ENCODE measurements around the gene CDADC1. TPM values are rescaled to one million over a fixed set of nuclear protein-coding genes. Genes with fewer than 3 reads are reported as not detected.

Gene CDADC1
- 16.5 TPM for polyA plus RNA-seq (ENCODE audit: insufficient read length)
- long read RNA-seq, donor 1, partial matches to known transcripts: 5 of 6 reads
- long read RNA-seq, donor 1, other reads (novel, unspliced or antisense): 0 of 6 reads
- long read RNA-seq, donor 2, partial matches to known transcripts: 0 of 2 reads
- long read RNA-seq, donor 2, other reads (novel, unspliced or antisense): 0 of 2 reads
- long read RNA-seq, donor 3, partial matches to known transcripts: 0 of 2 reads
- long read RNA-seq, donor 3, other reads (novel, unspliced or antisense): 0 of 2 reads
- long read RNA-seq, donor 4: 0 reads
- long read RNA-seq, donor 5, transcript CDADC1-203 (5 exons, 677 nt): major isoform, 5 of 10 reads
- long read RNA-seq, donor 5, partial matches to known transcripts: 5 of 10 reads
- long read RNA-seq, donor 5, other reads (novel, unspliced or antisense): 0 of 10 reads
- long read RNA-seq, donor 6, partial matches to known transcripts: 0 of 2 reads
- long read RNA-seq, donor 6, other reads (novel, unspliced or antisense): 0 of 2 reads
- long read RNA-seq, donor 7, partial matches to known transcripts: 7 of 8 reads
- long read RNA-seq, donor 7, other reads (novel, unspliced or antisense): 0 of 8 reads
- long read RNA-seq, donor 8, partial matches to known transcripts: 0 of 2 reads
- long read RNA-seq, donor 8, other reads (novel, unspliced or antisense): 0 of 2 reads

DNA sequence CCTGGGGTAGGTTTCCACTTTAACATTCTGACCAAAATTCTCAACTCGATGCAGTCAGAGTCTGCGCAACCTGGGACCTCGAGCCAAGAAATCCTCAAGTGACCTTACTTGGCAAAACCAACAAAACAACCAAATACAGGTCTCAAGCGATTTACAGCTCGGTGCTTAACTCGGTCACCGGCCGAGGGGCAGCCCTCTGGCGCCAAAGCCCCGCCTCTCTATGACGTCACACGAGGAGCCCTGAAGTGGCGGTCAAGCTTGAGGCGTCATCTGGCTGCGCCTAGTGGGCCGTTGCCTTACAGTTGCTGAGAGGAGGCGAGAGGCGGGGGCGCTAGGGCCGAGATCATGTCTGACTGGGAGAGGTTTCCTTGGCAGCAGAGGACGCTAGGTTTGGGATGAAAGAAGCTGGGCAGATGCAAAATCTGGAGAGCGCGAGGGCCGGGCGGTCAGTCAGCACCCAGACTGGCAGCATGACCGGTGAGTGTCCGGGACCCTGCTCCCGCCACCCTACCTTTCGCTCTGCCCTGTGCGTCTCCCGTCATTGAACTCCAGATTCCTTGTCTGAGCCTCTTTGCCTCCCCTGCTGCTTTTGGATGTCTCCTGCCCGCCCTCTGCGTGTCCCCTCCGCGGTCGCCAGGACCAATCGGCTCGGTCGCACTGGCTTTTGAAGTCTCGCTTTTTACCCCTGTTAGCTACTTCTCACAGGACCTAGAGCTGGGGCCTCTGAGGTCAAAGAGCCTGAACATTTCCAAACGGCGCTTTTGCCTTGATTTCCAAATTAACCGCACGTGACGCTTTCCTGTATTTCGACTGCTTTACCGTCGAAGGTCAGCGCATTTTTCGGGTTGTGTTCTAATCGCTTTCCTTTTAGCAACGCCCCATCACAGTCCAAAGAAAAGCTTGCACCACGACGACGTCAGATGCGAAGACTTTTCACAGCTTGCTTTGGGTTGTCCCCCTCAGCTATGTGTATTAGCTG is at the start of gene CDADC1:
Gene CDADC1 (plus strand): TSS at position 283 of the 979 bp plus-strand sequence. CDS start 113 bp downstream, at position 396.
- DNase-seq: peak; percentile 97

DNA sequence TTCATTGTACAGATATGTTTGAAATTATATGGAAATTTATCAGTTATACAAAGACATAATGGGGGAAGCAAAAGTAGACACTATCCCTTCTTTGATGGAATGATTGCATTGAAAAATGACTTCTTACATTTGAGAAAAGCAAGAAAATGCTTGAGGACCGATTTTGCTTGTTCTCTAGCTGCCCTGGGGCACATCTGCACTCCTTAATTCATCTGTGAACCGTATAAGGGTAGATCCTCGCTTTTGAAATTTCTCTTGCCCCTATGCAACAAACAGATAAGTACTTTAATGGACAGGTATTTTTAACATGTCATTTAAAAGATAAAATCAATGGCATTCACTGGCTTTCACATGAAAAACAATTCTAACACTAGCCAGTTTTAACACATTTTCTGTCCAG is 41.1 kb upstream of the CDADC1 start:
- DNase-seq: no peak

DNA sequence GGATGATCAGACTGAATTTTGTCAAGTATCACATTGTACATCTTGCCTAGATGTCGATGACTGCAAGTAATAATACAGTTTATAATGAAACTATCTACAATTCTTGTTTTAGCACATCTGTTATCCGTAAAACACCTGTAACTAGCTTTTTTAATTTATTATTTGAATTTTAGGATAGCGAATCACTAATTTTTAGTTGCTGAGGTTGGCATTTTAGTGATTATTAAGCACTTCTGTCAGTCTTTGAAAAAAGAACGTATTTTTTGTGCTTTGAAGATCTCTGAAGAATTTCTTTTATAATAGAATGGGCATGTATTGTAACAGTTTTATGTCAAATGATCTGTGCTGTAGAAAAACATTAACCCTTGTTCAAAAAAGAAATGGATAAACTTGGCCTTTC is 39.1 kb upstream of the CDADC1 start:
- DNase-seq: no peak

DNA sequence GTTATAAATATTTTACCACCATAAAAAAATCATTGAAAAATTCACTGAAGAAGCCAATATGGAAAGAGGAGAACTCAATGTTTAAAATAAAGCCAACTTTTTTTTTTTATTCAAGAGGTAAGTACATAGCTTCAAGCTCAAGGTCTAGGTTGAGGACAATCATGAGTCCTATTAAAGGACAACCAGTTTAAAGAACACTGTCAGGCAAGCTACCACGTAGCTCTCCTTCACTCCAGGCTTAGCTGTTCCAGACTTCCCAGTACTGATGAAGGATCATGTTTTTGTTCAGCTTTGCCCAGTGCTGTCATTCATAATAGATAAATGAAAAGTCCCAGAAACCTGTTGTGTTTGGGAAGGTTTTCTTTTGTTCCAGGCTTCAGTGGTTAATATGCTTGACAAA is 37.6 kb upstream of the CDADC1 start:
- DNase-seq: no peak

DNA sequence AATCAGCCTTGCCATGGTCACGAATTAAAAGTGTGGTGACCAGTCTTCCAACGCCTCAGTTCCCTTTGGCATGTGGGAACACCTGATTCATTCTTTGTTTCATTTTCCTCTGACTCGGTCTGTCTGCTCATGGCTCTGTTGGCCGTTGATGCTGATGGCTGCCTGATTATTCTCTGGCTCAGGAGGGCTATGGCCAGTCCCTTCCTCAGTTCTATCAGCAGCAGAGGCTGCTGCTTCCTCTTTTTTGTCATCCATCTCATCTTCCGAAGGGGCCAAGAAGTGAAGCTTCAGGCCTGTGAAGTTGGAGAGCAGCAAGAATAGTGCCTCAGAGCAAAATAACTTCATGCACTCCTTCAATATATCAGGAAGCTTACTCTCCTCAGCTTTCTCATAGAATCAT is 37.1 kb upstream of the CDADC1 start:
- DNase-seq: no peak

DNA sequence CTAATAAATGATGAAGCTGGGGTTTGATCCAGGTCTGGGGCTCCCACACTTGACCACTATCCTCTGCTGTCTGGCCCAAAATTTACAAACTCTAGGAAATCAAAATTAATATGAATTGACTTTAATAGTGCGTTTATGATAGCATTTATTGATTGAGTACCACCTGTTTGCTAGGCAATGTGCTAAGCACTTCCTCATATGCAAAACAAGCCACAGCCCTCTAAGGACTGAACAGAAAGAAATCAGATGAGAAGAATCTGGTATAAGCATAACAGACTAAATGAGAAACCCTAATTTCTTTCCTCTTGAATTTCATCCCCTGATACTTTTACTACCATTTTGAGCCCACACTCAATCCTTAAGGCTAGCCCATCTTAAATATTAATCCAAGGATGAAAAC is 34.2 kb upstream of the CDADC1 start:
- DNase-seq: no peak

DNA sequence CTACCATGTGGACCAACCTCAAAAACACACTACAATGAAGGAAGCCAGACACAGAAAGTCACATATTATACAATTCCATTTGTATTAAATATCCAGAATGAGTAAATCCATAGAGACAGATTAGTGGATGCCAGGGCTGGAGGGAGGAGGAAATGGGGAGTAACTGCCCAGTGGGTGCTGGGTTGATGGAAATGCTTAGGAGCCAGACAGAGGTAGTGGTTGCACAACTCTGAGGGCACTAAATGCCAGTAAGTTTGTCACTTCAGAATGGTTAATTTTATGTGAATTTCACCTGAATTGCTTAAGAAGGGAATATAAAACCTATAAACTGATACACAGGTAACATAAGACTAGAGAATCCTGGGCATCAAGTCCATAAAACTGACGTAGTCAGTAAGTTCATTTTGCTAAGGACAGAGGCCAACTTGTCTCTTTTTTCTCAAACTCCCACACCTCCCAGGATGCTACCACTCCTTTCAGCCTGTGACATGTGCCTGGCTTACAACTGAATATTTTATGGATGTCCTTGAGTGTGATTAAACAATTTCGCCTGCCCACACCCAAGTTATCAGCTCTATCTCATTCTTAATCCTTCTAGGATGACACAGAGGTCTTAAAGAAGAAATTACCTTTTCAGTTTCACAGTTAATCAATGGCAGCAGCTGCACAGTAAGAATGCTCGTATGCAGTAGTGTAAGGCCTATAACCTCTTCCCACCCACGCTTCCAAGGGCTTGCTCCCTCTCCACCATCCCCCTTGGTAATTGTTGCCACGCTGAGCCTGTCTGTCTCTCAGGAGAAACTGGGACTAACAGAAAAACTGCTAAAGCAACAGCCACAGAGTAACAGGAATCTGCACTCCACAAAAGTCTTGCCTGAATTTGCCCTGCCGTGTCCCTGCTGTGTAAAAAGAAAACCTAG is 33.5 kb upstream of the CDADC1 start:
- no peak for DNase-seq

DNA sequence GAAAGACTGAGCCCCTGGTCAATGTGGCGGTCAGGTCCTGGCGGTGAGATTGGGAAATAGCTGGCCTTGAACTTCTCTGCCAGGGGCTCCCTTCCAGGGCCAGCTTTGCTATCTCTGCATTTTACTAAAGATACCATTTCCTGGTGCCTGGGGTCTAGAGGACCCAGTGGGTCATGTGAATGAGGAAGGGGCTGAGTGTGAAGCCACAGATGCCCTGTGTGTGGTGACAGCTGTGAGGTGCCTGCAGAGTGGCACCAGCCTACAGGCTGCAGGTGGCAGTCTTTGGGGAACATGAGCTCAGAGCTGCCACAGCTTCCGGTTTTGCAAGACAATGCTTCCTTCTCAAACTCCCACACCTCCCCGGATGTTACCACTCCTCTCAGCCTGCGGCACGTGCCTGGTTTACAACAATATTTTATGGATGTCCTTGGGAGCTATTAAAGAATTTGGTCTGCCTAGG is 32.8 kb upstream of the CDADC1 start:
- DNase-seq: no peak

DNA sequence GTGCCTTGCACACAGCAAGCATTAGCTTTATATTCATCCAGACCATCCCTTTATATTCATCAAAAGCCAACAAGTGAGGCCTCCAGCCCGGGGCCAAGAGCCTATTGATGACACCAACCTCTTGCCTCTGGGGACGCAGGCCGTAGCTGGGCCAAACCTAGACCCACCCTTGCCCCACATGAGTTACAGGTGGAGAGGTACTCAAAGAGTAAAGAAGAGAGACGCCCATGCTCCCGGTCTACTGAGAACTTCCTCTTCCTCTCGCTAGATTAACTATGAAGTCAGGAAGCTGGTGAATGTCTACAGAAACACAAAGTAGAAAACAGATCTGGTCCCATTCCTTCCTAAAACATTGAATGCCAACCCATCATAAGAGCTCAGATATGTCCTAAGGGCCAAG is 31.4 kb upstream of the CDADC1 start:
- no peak for DNase-seq

DNA sequence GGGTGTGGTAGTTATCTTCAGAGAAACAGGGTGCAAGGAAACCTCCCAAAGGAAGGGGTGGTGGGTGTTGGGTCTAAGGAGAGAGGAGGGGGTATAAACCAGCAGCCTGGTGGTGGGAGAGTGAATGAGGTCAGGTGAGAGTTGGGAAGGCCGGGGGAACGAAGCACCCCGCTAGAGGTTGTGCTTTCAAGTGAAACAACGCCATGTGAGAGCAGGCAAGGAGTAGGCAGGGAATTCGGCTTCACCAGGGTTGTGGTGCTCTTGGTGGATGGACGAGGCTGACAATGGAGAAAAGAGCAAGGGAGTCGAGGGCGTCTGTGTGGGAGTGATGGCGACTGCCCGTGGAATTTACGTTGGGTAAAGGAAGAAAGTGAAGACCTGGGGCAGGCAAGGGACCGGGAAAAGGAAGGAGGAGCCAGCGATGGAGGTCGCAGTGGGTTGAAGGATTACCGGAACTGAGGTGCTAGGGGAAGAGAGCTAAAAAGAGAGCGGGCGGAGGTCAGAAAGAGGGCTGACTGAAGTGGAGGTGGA is 29.7 kb upstream of the CDADC1 start:
- no peak for DNase-seq

DNA sequence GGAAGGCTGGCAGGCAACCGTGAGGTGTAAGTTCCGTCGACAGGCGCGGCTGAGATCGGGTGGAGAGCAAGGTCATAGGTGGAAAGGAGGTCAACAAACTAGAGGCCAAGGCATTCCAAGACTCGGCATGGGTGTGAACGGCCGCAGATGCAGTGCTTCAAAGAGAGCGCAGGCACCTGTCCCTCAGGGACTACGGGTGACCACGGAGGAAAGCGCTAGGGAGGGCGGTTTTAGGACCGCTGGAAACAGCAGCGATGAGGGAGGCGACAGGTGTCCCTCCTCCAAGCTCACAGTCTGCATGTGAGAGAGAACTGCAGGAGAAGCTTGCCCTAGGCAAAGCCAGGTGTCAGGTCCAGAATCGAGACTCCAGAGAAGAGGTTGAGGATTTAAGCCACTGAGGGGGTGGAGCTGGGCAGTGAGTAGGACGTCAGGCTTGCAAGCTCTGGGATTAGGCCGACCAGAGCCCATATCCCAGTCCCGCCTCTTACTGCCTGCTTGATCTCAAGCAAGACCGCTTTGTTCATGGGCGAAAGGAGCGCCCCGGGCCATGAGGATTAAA is 29.2 kb upstream of the CDADC1 start:
- DNase-seq: no peak

DNA sequence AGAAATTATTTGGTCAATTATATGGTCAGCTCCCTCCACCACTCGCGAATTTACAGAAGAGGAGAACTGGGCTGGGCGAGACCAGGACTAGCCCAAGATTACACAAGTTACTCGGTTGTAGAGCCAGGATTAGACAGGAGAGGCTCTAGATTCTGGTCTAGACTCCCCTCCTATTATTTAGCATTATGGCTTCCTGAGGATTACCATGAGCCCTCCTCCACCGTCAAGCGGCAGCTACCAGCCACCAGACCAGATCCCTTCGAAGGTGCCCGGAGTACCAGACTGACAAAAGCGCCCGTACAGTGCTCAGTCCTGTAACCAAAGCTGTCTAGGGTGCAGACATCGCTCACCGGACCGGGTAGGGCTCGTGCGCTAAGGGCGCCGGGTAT is 28.1 kb upstream of the CDADC1 start:
- no peak for DNase-seq

DNA sequence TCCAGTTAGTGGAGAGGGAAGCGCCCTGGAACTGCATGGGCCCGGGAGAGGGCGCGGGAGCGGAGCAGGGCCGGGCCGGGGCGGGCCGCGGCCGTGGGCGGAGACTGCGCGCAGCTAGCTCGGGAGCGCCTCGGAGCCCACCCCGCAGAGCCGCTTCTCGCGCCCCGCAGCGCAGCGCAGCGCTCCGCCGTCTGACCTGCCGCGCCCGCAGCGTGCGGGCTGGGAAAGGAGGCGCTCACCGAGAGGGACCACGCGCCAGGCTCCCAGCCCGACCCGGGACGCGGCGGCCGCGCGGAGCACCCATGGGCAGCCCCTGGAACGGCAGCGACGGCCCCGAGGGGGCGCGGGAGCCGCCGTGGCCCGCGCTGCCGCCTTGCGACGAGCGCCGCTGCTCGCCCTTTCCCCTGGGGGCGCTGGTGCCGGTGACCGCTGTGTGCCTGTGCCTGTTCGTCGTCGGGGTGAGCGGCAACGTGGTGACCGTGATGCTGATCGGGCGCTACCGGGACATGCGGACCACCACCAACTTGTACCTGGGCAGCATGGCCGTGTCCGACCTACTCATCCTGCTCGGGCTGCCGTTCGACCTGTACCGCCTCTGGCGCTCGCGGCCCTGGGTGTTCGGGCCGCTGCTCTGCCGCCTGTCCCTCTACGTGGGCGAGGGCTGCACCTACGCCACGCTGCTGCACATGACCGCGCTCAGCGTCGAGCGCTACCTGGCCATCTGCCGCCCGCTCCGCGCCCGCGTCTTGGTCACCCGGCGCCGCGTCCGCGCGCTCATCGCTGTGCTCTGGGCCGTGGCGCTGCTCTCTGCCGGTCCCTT is 27.5 kb upstream of the CDADC1 start, which contains the start of gene MLNR:
Gene MLNR (plus strand): TSS at position 303 of the 820 bp plus-strand sequence. CDS start 0 bp downstream, at position 303.
- DNase-seq: no peak

DNA sequence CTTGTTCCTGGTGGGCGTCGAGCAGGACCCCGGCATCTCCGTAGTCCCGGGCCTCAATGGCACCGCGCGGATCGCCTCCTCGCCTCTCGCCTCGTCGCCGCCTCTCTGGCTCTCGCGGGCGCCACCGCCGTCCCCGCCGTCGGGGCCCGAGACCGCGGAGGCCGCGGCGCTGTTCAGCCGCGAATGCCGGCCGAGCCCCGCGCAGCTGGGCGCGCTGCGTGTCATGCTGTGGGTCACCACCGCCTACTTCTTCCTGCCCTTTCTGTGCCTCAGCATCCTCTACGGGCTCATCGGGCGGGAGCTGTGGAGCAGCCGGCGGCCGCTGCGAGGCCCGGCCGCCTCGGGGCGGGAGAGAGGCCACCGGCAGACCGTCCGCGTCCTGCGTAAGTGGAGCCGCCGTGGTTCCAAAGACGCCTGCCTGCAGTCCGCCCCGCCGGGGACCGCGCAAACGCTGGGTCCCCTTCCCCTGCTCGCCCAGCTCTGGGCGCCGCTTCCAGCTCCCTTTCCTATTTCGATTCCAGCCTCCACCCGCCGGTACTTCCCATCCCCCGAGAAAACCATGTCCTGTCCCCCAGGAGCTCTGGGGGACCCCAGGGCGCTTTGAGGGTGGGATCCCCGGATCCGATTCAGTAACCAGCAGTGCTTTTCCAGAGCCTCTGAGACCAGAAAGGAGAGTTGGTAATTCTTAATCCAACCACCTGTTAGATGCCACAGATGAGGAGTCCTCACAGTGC is 26.7 kb upstream of the CDADC1 start:
- no peak for DNase-seq

DNA sequence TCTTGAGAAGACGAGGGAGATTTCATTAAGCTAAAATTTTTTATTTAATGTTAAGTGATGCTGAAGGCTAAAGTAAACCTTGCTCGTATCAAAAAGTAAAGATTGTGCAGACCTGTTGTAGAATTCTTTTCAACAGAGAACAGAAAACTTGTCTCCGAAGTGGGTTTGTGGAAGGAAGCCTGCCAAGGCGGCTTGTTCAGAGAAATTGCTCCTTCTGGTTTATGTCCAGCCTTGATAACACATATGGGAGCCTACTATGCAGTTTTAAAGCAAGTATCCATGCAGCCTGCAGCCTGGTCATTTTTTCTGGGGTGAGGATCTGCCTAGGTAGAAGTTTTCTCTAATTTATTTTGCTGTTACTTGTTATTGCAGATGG is 26.1 kb upstream of the CDADC1 start:
- DNase-seq: no peak

DNA sequence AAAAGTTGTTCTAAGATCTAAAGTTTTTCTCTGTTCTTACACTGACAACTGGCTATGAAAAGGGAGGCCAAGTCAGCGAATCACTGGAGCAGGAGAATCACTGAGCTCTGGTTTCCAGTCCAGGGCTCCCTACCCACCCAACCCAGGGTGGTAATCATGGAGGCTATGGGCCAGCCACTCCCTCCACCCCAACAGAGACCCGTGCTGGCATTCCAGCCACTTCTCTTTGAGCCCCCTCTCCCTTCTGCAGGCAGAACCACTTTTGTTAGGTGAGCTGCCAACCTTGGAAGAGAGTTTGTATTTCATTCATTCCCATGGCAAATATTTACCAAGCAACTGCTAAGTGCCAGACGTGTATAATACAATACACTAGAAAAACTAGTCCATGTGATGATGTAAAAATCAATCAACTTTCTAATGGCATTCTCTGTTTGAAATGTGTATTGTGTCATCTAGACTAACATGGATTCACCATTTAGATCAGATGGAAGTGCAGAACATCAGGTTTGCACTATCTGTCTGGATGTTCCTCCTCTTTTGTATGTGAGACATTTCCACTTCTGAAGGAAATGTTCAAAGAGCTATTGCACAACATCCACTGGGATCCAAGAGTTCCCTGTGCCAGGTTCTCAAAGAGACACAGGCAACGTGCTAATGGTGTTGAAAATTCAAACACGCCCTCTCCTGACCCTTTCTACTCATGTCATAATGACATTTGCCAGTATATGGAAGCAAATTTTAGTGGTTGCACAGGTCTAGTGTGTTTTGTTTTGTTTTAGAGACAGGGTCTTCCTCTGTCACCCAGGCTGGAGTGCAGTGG is 22.3 kb upstream of the CDADC1 start:
- DNase-seq: no peak

DNA sequence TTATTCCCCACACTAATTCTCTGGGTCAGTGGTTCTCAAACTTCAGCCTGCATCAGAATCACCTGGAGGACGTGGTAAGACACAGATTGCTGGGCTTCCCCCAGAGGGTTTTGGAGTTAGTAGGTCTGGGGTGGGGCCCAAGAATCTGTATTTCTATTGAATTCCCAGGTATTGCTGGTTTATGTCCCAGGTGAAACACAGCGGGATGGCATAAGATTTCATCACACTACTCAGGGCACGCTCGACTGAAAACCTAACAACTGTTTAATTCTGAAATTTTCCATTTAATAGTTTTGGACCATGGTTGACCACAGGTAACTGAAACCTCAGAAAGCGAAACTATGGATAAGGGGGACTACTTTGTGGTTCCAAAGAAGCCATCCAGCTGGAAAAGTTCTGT is 21.1 kb upstream of the CDADC1 start:
- no peak for DNase-seq

DNA sequence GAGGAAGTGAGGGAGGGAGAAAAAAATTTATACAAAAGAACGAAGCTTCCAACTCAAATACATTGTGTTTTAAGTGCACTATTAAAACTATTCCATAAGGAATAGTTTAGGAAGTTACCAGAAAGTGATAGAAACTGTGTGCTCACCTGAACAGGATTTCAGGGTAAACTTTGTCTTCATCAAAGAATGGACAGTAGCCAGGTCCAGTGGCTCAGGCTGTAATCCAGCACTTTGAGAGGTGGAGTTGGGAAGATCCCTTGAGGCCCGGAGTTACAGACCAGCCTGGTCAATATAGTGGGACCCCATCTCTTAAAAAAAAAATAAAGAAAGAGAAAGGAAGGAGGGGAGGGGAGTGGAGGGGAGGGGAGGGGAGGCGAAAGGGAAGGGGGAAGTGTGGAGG is 13.0 kb upstream of the CDADC1 start:
- DNase-seq: no peak

All from left kidney (tissue), 8 donors.